ENCODE results near the gene ODC1.

ODC1 gene

DNA sequence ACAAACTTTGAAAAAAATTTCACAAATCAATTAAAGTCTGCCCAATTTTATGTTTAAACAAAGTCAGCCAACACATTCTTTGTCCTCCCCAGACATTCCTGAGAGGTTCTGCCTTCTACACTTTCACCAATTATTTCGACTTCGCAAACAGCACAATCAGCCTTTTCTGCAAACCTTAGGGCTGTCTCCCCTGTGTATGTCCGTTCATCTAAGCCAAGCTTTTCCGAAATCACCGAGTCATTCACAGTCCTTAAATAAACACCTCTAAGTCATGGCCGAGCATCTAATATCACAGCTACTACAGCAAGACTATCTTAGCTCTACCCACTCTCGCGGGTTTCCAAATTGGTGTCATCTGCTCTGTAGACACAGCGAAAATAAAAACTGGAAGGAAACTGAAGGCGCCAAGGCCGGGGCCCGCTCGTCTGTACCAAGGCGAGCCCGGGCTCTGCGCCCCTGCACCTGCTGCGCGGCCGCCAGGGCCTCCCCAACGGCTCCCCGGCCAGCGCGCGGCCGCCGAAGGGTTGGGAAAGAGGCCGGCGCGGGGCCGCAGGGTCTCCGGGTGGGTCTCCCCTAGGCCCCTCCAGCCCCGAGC lies 730 bp downstream of the ODC1 start:
- TF ChIP-seq, protein P1, sequence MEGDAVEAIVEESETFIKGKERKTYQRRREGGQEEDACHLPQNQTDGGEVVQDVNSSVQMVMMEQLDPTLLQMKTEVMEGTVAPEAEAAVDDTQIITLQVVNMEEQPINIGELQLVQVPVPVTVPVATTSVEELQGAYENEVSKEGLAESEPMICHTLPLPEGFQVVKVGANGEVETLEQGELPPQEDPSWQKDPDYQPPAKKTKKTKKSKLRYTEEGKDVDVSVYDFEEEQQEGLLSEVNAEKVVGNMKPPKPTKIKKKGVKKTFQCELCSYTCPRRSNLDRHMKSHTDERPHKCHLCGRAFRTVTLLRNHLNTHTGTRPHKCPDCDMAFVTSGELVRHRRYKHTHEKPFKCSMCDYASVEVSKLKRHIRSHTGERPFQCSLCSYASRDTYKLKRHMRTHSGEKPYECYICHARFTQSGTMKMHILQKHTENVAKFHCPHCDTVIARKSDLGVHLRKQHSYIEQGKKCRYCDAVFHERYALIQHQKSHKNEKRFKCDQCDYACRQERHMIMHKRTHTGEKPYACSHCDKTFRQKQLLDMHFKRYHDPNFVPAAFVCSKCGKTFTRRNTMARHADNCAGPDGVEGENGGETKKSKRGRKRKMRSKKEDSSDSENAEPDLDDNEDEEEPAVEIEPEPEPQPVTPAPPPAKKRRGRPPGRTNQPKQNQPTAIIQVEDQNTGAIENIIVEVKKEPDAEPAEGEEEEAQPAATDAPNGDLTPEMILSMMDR (IDR thresholded peaks at IDR 0.05), result no peak

DNA sequence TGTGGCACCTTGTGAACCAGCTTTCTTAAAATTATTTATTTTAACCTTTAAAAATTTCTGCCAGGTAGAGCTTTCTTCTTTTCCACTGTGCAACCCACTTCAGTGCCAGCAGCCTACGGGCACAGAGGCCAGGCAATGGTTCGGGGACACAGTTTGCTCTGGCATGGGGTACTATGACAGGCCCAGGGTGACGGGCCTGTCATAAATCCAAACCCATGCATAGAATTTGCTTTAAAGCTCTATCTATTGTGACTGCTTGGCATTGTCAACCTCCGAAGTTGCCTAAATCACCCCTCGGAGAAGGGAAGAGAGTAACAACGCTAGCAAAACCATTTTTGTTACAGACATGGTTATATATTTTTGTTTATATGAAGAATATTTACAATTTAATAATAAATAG lies 1.5 kb downstream of the ODC1 start:
- TF ChIP-seq, protein P1 (IDR thresholded peaks at IDR 0.05), result no peak

DNA sequence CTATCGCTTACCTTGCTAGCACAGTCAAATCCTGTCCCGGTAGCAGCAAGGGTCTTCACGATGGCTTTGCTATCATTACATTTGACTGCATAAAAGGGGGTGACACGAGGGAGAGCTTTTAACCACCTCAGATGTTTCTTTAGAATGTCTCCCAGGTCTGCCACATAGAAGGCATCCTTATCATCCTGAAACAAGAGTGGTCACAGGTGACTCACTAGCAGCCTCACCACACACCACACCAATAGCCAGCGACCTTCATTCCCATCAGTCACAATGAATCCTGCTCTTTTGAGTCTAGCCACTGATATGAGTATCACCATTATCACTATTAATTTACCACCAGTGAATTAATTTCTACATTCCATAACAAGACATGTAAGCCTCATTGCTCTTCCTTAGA lies 3.7 kb downstream of the ODC1 start:
- TF ChIP-seq, protein P1 (IDR thresholded peaks at IDR 0.05), result no peak

DNA sequence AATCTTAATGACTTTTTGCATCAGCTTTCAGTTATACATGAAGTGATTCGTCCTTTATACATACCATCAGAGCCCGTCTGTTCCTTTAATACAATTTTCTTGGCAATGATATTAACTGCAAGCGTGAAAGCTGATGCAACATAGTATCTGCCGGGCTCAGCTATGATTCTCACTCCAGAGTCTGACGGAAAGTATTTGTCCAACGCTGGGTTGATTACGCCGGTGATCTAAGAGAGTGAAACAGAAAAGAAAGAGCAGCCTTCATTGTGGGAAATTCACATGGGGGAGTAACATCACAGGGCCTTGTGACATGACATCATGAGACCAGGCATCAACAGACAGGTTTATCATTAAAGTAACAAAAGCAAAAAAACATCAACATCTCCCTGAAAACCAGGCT lies 6.2 kb downstream of the ODC1 start:
- TF ChIP-seq, protein P1 (IDR thresholded peaks at IDR 0.05), result no peak

DNA sequence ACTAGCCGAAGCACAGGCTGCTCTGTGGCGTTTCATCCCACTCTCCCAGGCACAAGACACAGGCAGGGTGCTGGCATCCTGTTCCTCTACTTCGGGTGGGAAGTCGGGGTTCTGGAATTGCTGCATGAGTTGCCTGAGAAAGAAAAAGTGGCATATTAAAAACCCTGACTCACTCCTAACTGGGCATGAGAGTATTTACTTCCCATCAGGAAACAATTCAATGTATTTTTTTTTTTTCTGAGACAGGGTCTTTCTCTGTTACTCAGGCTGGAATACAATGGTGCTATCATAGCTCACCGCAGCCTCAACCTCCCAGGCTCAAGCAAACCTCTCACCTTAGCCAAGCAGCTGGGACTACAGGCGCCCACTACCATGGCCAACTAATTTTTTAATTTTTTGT lies 7.4 kb downstream of the ODC1 start:
- TF ChIP-seq, protein P1 (IDR thresholded peaks at IDR 0.05), result no peak

DNA sequence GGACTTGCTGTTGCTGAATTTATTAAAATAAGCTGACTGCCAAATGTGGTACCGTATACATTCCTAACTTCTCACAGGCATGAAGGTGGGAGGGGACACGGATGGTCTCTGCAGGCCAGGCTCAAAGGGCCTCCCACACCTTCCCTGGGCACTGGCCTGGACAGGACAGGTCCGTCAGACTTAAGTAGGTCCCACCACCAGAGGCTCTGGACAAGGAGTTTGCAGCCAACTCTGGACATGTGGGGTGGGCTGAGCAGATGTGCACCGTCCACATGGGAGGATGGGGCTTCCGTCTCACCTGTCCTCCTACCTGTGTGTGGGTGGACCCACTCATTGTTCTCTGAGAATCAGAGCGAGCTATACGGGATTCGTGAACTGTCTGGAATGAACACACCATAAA lies 8.2 kb downstream of the ODC1 start:
- TF ChIP-seq, protein P1 (IDR thresholded peaks at IDR 0.05), result no peak

DNA sequence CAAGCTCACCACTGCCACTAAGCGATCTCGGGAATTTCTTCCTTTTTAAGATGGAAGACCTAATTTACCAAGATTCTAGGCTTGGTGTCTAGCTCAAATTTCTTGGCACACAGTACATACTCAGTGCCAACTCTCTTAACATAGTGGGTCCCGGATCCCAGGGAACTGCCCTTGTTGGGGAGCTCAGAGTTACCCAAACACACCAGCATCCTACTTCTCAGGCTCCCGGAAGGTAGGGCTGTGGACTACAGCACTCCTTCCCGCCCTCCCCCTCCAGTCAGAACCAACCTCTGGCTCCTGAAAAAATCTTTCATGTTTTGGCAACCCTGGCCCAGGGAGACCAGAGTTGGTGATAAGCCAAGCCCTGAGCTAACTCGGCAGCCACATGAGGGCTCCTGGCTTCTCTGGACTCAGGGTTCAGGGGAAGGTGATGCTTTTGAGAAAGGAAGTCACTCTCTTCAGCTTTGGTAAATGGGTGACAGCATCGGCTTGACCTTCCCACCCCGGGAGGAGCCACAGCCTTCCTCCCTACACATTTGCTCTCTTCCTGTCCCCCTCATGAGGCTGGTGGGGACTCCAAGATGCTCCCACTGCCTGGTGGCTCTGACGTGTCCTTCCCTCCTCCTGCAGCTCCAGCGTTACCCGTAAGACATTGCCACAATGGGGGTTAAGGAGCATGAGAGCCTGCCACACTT lies 8.8 kb downstream of the ODC1 start:
- TF ChIP-seq, protein P1 (IDR thresholded peaks at IDR 0.05), result no peak

Data from LNCAP (cell line).